HCEC 1CT (cell line): Measurements from ENCODE around the gene ADGRB2.

ENCODE experiments used
- DNase-seq: peaks from one replicate; pipeline ENCODE4 v3.0.0-alpha.2; 2017

ADGRB2 gene

GRCh38 chr1:31764312-31765040 is at the start of gene ADGRB2:
ADGRB2 (minus strand) TSS chr1:31764340; CDS start chr1:31757221, 7,119 bp downstream.
- no peak for DNase-seq

GRCh38 chr1:31812158-31812829 is 48.2 kb upstream of the ADGRB2 start:
- DNase-seq, result no peak

GRCh38 chr1:31811605-31812004 is 47.5 kb upstream of the ADGRB2 start:
- peak; percentile 22 for DNase-seq

- DNase-seq, result no peak
Measured at GRCh38 chr1:31809698-31810097, 45.6 kb upstream of the ADGRB2 start.

- no peak for DNase-seq
Measured at GRCh38 chr1:31807273-31808048, 43.3 kb upstream of the ADGRB2 start.

GRCh38 chr1:31805318-31805717 is 41.2 kb upstream of the ADGRB2 start:
- DNase-seq, result no peak

- no peak for DNase-seq
Measured at GRCh38 chr1:31804098-31804497, 40.0 kb upstream of the ADGRB2 start.

GRCh38 chr1:31803610-31804009 is 39.5 kb upstream of the ADGRB2 start:
- no peak for DNase-seq

GRCh38 chr1:31802190-31803150 is 38.3 kb upstream of the ADGRB2 start:
- DNase-seq, result peak; percentile 26

GRCh38 chr1:31801458-31801857 is 37.3 kb upstream of the ADGRB2 start:
- no peak for DNase-seq

- DNase-seq, result no peak
Measured at GRCh38 chr1:31800674-31800967, 36.5 kb upstream of the ADGRB2 start.

- DNase-seq, result no peak
Measured at GRCh38 chr1:31799895-31800673, 35.9 kb upstream of the ADGRB2 start.

- no peak for DNase-seq
Measured at GRCh38 chr1:31799196-31799894, 35.2 kb upstream of the ADGRB2 start.

GRCh38 chr1:31798433-31799195 is 34.5 kb upstream of the ADGRB2 start:
- DNase-seq, result peak; percentile 97

GRCh38 chr1:31798086-31798432 is 33.9 kb upstream of the ADGRB2 start:
- peak; percentile 12 for DNase-seq

GRCh38 chr1:31797216-31797615 is 33.1 kb upstream of the ADGRB2 start:
- no peak for DNase-seq

GRCh38 chr1:31796707-31797106 is 32.6 kb upstream of the ADGRB2 start:
- DNase-seq, result no peak

GRCh38 chr1:31795801-31796621 is 31.9 kb upstream of the ADGRB2 start:
- DNase-seq, result peak; percentile 32

- DNase-seq, result no peak
Measured at GRCh38 chr1:31795096-31795675, 31.0 kb upstream of the ADGRB2 start.
